Prostate gland (tissue), 2 donors: ENCODE results near the gene LPAR1. TPM values are rescaled to one million over a fixed set of nuclear protein-coding genes. Genes with fewer than 3 reads are reported as not detected.

ENCODE experiments used
- DNase-seq: peaks from one replicate; pipeline ENCODE4 v3.0.0-alpha.2; 2019; ENCODE audit warnings: low spot score
- H3K27ac ChIP-seq, 2 donors: fragments of 200-600 bp; sonication (generic); 2 replicates each; pipeline ENCODE4 v1.5.1; 2017 to 2019
- H3K27me3 ChIP-seq: fragments of 200-600 bp; sonication (generic); replicated peaks from 2 replicates; pipeline ENCODE4 v1.5.1; 2019; ENCODE audit not compliant: insufficient read depth
- H3K36me3 ChIP-seq, 2 donors: fragments of 200-600 bp; sonication (generic); 1 replicate in 1 of 2; 2 replicates in 1 of 2; pipeline versions ENCODE4 v1.5.1 to v1.8.1; 2017 to 2019
- H3K4me1 ChIP-seq: fragments of 200-600 bp; sonication (generic); replicated peaks from 2 replicates; pipeline ENCODE4 v1.5.1; 2019
- H3K4me3 ChIP-seq, 2 donors: fragments of 200-600 bp; sonication (generic); 2 replicates each; pipeline ENCODE4 v1.5.1; 2017 to 2019
- H3K9me3 ChIP-seq: fragments of 200-600 bp; sonication (generic); 2 replicates; pipeline ENCODE4 v1.5.1; 2017
- POLR2A ChIP-seq: fragments of 450-650 bp; IDR thresholded peaks from one replicate; pipeline ENCODE4 v1.6.1; 2016; ENCODE audit warnings: antibody characterized with exemption, mild to moderate bottlenecking
- POLR2AphosphoS5 ChIP-seq: sonication (generic); formaldehyde crosslinking; IDR thresholded peaks from one replicate; pipeline ENCODE4 v1.6.1; 2017; ENCODE audit warnings: antibody characterized with exemption
- WGBS: methylation state at CpG from one replicate; pipeline ENCODE4 v1.1.5; 2018; 5-methylcytosine and 5-hydroxymethylcytosine counted together
- intact Hi-C: fragments of 100-400 bp; cut with DNase I; formaldehyde crosslinking; loops from one replicate; pipeline ENCODE4 v1.14.2; 2022
- total RNA-seq, 2 donors: library from RNA; depleted of rRNA; stranded (reverse); fragments of >200 nt; gene quantifications; one replicate each; pipeline ENCODE4 v1.1.0, GENCODE V29; 2016
- TF ChIP-seq, protein P1 (sequence below), 4 experiments: fragments of 200-600 bp in 2 of 4; fragments of 450-650 bp in 2 of 4; sonication (generic) in 2 of 4; IDR thresholded peaks; 1 replicate in 3 of 4; 2 replicates in 1 of 4; pipeline ENCODE4 v1.5.1; 2016 to 2019; ENCODE audit warnings: antibody characterized with exemption in 4 of 4, mild to moderate bottlenecking in 2 of 4, moderate library complexity in 2 of 4

LPAR1 gene
- total RNA-seq, 2 donors from 2014 or later = 10.8 to 29.2 TPM

DNA sequence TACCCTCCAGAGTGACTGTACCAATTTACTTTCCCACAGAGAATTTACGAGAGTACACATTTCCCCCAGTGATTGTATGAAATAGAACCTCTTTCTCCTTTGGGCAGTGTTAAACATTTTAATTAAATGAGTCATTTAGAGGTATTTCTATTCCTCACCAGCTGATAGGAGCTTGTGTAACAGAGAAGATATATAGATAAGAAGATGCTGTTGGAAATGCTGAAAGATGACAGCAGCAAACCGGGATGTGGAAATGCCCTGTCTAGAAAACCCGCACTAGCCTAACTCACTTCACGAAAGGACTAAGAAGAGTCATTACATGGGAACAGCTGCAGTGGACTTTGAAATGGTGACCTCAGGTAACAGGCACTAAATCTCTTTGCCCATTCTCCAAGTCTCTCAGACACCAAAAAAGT, 68.3 kb downstream of the LPAR1 start:
- 54% methylated on average over 4 of the region's 4 CpGs for WGBS
- Histone ChIP-seq H3K27me3 (no peaks in the 10 kb centered on the region), H3K36me3 (no peaks in the 10 kb centered on the region), H3K4me1 (no peaks in the 10 kb centered on the region), H3K9me3 (no peaks in the 10 kb centered on the region), H3K27ac (no peak overlapping the region), H3K4me3 (no peak overlapping the region)
- intact Hi-C loops = no loop called here
- DNase-seq = no peak
- TF ChIP-seq POLR2A (no peak), POLR2AphosphoS5 (no peak)
- TF ChIP-seq, protein P1, sequence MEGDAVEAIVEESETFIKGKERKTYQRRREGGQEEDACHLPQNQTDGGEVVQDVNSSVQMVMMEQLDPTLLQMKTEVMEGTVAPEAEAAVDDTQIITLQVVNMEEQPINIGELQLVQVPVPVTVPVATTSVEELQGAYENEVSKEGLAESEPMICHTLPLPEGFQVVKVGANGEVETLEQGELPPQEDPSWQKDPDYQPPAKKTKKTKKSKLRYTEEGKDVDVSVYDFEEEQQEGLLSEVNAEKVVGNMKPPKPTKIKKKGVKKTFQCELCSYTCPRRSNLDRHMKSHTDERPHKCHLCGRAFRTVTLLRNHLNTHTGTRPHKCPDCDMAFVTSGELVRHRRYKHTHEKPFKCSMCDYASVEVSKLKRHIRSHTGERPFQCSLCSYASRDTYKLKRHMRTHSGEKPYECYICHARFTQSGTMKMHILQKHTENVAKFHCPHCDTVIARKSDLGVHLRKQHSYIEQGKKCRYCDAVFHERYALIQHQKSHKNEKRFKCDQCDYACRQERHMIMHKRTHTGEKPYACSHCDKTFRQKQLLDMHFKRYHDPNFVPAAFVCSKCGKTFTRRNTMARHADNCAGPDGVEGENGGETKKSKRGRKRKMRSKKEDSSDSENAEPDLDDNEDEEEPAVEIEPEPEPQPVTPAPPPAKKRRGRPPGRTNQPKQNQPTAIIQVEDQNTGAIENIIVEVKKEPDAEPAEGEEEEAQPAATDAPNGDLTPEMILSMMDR (IDR thresholded peaks at IDR 0.05) = no peak

DNA sequence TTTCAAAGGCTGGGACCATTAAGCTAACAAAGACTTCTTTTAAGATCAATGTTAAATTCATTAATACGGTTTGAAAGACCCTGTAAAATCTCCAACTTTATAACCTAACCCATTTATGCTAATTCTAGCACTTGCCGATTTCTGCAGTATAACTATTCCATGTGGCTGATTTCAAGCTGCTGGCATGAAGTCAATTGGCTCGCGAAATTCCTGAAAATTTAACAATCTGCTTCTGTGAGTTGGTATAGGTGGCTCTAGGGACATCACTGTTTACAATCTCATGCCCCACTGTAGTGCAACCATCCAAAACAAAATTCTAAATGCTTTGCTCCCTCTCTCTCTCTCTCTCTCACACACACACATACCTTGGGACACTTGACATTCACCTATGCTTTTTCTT, 70.2 kb downstream of the LPAR1 start:
- intact Hi-C loops = no loop called here

DNA sequence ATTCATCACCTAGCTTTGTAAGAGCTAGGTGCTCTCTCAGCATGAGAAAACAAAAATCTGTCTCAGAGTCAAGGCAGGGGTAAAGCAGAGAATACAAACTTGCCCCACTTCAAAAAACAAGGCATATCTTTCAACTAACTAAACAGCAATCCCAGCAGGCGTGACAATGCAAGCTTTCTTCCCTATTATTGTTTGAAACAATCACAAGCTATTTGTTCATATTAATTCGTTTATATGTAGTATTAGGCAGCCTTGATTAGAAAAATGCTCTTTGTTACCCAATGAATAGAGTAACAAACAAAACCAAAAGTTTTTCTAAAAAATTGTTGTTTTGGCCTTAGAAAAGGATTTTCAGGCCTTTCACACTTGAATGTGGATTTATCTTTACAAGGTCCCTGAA, 71.1 kb downstream of the LPAR1 start:
- Histone ChIP-seq H3K36me3 (no peaks in the 10 kb centered on the region), H3K9me3 (no peaks in the 10 kb centered on the region), H3K27me3 (no peaks in the 10 kb centered on the region), H3K4me3 (no peak overlapping the region), H3K27ac (no peak overlapping the region), H3K4me1 (no peaks in the 10 kb centered on the region)
- WGBS = 79% methylated on average over 2 of the region's 2 CpGs
- TF ChIP-seq, protein P1 (IDR thresholded peaks at IDR 0.05) = no peak
- TF ChIP-seq POLR2A (no peak), POLR2AphosphoS5 (no peak)
- intact Hi-C loops = no loop called here
- no peak for DNase-seq

More for the DNA sequence above, 70.2 kb downstream of the LPAR1 start:
- no peak overlapping the region for H3K27ac ChIP-seq
- no peaks in the 10 kb centered on the region for H3K36me3 ChIP-seq
- TF ChIP-seq, protein P1 (IDR thresholded peaks at IDR 0.05) = no peak
- no peak for TF ChIP-seq POLR2AphosphoS5
- TF ChIP-seq POLR2A = no peak
- 56% methylated on average over 4 of the region's 4 CpGs for WGBS
- DNase-seq = no peak
- H3K4me3 ChIP-seq = no peak overlapping the region
- H3K9me3 ChIP-seq = no peaks in the 10 kb centered on the region
- no peaks in the 10 kb centered on the region for H3K4me1 ChIP-seq
- H3K27me3 ChIP-seq = no peaks in the 10 kb centered on the region

DNA sequence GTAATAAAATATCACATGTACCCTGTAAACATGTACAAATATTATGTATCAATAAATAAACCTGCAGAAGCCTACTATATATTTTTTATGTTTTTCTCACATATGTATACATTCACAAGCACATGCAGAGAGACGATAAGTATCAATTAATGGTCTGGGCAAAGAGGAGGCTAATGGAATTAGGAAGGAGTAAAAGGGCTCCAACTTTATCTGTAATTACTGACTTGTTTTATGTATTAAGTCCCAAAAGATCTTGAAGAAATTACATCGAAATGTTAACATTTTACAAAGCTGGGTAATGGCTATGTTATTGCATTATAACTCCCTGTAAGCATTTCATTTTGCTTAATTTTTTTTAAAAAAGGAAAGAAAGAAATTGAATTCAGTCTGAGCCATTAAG, 78.0 kb downstream of the LPAR1 start:
- 86% methylated on average over 2 of the region's 2 CpGs for WGBS
- intact Hi-C loops = no loop called here
- H3K9me3 ChIP-seq = no peaks in the 10 kb centered on the region
- DNase-seq = no peak
- no peak overlapping the region for H3K27ac ChIP-seq
- H3K4me3 ChIP-seq = no peak overlapping the region
- TF ChIP-seq POLR2AphosphoS5 (no peak), POLR2A (no peak)
- TF ChIP-seq, protein P1 (IDR thresholded peaks at IDR 0.05) = no peak
- H3K36me3 ChIP-seq = no peaks in the 10 kb centered on the region
- H3K27me3 ChIP-seq = no peaks in the 10 kb centered on the region
- no peaks in the 10 kb centered on the region for H3K4me1 ChIP-seq

DNA sequence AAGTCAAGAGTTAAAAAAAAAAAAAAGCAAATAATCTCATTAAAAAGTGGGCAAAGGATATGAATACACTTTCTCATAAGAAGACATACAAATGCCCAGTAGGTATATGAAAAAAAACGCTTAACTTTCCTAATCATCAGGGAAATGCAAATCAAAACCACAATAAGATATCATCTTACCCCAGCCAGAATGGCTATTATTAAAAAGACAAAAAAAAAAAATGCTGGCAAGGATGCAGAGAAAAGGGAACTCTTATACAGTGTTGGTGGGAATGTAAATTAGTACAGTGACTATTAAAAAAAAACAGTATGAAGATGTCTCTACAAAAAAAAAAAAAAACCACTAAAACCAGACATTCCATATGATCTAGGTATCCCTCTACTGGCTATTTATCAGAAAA, 79.4 kb downstream of the LPAR1 start:
- TF ChIP-seq POLR2AphosphoS5 (no peak), POLR2A (no peak)
- TF ChIP-seq, protein P1 (IDR thresholded peaks at IDR 0.05) = no peak
- Histone ChIP-seq H3K36me3 (no peaks in the 10 kb centered on the region), H3K9me3 (no peaks in the 10 kb centered on the region), H3K4me1 (no peaks in the 10 kb centered on the region), H3K27ac (no peak overlapping the region), H3K4me3 (no peak overlapping the region), H3K27me3 (no peaks in the 10 kb centered on the region)
- WGBS = 72% methylated on average over 1 of the region's 1 CpG
- intact Hi-C loops = no loop called here
- DNase-seq = no peak
